HTERT RPE-1 (cell line): Measurements from ENCODE around the gene STXBP1.

Experiments
- in situ Hi-C: fragments of 300-500 bp; cut with MboI; formaldehyde crosslinking; loops from 4 replicates; pipeline ENCODE4 v1.14.3; 2020; ENCODE audit warnings: low sequenced_read_pairs

The STXBP1 gene

DNA sequence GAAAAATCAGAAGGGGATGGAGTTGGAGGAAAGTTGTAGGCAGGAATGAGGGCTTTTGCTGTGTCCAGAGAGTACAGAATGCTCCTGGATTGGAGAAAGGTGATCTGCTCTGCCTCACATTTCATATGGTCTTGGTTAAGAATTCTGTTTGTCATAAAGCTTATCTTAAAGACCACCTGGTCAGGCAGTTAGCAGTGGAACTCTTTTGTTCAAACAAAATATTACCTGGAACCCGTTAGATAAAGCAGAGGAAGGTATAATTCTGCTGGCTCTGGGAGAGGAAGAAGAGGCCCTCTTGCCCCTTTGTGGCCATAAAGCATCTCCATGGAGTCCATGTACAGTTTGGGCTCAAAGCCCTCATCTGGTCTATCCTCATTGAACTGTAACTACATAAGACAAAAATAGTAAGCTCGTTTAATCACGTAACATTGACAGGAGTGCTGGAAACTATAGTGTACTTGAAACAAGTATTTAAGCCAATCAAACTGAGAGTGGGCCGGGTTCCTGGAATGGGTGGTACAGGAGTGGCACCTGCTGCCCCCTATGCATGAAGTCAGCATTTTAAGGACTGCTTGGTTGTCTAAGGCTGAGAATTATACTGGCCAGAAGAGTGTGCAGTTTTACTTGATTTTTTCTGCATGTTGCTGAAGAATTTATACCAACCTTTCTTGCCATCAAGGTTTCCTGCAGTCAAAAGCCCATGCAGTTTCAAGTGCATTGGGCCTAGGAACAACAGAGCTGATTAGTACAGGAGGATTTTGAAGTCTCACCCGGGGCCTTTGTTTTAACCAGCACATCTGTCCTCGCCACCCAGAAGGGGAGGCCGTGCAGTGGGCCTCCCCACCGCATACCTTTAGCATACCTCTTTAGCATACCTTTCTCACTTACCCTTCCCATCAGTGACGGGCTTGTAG is 39.9 kb downstream of the STXBP1 start:
- in situ Hi-C loops = no loop called here

DNA sequence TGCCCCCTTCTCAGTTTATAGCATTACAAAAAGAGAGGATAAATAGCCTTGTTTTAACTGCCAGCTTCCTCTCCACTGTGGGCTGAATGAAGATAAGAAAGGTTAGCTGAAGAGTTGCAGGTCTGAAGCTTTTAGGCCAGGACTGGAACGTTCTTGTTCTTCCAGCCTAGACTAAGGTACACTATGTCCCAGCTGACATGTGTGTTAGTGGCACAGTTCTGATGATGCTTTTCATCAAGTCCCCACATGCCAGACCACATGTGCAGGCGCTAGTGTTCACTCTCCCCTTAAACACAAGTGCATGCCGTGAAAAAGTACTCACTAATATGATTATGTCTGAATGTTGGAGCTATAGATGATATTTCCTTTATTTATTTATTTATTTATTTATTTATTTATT is 40.7 kb downstream of the STXBP1 start:
- in situ Hi-C loops = no loop called here

DNA sequence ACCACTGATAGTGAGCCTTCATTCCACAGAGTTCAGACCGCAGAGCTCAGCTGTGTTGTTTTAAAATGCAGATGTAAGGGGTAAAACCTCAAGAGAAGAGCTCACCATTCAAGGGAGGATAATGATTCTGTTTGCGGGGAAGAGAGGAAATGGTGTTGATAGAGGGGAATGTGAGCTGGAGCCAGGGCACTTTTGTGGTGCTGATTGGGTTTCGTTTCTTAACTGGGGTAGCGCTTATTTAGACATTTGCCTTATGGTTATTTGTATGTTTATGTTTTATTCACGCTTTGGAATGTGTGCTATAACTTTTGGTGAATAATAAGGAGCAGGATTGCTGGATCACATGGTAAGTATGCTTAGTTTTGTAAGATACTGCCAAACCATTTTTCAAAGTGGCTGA is 42.5 kb downstream of the STXBP1 start:
- in situ Hi-C loops = no loop called here

DNA sequence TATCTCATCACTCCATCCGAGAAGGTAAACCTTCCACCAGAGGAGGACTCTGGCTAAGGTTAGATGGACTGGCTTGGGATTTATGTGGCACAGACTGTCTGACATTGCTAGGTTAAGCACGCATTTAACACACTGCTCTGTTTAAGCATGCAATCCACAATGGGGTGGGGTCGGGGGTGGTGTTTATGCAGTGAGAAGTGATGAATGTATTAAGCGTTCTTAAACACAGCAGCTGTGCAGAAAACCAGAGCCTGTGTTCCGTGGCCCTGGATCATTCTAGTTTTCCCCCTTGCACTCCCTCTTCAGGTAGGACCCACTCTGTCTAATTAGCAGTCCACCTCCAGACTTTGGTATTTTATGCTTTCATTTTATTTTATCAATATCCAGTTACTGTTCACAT is 46.4 kb downstream of the STXBP1 start:
- in situ Hi-C loops = no loop called here

DNA sequence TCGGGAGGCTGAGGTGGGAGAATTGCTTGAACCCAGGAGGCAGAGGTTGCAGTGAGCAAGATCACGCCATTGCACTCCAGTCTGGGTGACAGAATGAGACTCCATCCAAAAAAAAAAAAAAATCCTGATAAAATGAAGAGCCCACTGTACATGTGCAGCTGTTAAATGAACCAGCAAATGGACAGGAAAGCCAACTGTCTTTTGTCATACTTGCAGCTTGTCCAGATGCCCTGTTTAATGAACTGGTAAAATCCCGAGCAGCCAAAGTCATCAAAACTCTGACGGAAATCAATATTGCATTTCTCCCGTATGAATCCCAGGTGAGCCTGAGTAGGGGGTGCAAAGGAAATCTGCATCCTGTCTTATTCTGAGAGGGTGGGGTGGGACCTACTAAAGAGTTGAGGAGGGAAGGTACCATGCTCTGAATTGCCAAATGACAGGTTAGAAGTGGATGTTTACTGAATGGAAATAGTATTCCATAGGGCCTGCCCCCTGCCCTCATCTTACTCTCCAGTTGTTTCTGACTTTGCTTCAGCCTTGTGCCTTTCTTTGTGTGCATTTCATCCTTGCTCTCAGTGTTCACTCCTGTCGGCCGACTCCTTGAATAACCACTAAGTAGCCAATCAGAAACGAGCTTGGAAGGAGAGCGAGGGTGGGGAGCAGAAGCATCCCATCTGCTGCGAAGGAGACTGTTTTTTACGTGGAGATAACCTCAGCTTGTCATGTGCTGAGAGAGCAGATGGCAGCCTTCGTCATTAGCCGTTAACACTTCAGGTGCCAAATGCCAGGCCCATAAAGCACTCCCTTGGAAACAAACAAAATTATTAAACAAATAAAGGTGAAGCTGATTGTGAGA is 49.0 kb downstream of the STXBP1 start:
- in situ Hi-C loops = no loop called here

DNA sequence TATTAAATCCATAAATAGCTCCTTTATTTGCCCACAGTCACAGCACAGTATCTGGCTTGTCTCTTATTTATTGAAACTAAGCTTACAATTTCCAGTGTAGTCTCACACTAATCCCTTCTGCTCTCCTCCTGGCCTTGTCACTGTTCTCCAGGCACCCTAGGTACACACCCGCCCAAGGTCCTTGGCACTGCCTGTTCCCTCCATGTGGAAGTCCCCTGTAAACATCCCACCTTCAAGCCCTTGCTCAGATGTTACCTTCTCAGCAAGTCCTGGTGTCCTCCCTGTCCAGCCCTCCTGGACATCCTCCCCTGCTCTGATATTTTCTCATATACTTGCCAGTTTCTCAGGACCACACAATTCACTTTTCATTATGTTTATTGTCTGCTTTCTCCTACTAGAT is 50.5 kb downstream of the STXBP1 start:
- in situ Hi-C loops = no loop called here

DNA sequence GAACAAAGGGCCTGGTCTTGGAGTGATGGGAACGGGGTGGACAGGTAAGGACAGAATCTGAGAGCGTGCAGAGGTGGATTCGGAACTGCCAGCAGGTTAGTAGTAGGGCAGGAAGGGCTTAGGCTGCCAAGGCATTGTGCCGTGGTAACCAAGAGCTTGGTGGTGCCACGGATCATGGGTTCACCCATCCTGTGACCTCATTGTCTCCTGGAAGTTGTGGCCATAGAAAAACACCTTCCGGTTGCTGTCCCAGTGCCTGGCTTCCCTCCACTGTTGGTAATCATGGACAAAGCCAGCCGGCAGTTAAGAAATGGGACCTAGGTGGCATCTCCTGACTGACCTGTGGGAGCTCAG is 52.2 kb downstream of the STXBP1 start:
- in situ Hi-C loops = no loop called here

DNA sequence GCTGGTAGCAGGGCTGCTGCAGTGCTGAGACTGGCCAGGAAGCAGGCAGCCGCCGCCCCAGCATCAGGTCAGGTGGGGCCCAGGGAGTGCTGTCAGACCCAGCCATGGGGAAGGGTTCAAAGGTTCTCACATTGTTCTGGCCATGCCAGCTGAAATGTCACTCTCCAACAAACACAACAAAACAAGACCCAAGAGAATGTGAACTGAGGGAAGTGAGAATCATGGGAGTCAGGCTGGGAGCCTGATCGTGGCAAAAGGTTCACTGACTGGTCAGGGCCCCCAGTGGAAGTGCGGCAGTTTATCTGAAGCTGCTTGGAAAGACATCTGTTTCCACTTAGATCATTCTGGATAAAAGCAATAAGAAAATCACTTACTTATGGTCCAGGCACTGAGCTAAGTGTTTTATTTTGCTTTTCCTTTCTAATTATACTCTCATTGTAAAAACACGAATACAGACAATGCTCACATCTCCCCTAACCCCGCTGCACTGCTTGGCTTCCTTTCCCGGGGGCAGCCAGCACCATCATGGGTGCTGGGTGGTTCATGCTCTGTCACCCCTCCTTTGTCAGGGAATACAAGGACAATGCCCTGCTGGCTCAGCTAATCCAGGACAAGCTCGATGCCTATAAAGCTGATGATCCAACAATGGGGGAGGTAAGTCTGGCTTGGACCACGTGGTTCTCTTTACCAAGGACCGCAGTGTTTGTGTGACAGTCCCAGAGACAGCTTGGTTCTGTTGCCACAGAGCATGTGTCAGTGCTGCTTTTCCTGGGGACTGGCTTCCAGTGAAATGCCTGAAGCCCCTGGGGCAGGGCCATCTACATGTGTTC is 52.8 kb downstream of the STXBP1 start:
- in situ Hi-C loops = no loop called here

DNA sequence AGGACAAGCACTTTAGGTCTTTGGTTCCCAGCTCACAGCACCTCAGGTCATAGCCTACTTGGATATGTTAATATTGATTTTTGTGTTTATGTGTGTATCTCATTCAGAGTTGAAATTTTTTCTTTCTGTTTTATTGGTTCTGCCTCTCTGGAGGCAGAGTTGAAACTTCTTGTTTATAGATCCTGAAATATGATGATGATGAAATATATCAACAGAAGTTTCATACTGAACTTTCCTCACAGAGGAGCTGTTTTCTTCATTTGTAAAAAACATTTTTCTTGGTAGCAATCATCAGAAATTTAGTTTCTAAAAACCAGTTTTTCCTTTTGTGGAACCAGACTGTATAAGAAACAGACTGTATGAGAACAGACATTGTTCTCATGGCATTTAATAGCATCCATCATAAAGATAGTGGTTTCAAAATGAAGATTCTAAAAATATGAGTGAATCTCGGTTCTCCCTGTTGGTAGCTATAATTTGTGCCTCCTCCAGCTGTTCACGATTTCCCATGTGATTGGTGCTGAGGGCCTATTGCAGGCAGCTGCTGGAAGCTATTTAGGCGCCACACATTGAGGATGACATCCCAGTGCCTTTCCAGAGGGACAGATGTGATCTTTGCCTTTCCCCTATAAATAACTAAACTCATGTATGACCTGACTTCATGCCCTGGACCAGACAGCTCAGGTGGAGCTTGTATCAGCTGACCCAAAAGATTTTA is 55.2 kb downstream of the STXBP1 start:
- in situ Hi-C loops = no loop called here

DNA sequence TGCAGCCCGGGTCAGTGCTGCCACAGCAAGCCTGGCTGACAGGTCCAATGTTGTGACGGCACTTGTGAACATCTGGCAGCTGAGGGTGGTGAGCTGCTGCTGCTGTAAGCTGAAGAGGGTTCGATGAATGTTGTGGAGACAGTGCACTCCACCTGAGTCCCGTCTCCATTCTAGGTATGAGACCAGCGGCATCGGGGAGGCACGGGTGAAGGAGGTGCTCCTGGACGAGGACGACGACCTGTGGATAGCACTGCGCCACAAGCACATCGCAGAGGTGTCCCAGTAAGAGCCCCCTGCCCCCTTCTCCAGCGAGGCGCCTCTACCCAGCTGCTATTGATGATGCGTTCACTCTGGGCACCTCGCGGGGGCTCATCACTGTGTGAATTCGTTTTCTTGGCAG is 55.8 kb downstream of the STXBP1 start:
- in situ Hi-C loops = no loop called here

DNA sequence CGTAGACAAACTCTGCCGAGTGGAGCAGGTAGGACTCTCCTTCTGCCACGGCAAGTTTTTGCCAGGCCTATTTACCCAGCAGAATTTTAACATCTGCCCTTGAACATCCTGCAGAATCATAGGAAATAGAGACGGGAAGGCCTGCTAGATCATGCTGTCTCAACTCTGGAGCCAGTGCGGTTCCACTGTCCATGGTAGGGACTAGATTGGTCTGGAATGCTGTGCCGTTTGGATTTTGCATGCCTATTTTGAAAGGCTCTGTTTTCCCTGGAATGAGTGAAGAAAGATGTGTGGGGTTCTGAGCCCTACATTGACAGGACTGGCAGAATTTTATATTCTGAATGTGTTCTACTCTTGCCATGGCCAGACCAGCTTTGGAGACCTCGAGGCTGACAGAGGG is 61.2 kb downstream of the STXBP1 start:
- in situ Hi-C loops = no loop called here

DNA sequence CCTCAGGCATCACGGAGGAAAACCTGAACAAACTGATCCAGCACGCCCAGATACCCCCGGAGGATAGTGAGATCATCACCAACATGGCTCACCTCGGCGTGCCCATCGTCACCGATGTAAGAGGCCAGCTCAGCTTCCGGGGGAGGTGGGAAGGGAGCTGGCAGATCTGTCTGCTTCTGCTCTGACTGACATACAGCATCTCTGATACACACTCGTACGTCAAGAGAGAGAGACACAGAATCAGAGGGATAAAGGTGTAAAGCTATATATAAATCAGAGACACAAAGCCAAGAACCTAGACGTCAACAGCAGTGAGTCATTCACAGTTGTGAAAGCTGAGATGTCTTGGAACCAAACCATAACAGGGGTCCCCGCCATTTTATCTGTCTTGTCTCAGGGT is 64.6 kb downstream of the STXBP1 start:
- in situ Hi-C loops = no loop called here

DNA sequence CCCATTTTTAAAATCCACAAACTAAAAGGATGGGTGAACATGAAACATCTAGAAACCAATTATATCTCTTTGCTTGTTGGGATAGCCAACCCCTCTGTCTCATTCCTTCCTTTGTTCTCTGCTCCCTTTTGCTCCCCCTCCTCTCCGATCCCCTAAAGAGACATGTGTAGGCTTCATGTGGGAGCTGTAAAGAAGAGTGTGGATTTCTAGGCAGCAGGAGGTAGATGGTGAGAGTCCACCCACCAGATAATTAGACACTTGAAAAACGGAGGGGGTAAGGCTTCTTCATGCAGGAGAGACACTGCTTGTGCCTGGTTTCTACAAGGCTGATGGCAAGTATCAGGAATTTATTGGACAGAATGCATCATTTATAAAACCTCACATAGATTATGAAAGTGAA is 67.4 kb downstream of the STXBP1 start:
- in situ Hi-C loops = no loop called here

DNA sequence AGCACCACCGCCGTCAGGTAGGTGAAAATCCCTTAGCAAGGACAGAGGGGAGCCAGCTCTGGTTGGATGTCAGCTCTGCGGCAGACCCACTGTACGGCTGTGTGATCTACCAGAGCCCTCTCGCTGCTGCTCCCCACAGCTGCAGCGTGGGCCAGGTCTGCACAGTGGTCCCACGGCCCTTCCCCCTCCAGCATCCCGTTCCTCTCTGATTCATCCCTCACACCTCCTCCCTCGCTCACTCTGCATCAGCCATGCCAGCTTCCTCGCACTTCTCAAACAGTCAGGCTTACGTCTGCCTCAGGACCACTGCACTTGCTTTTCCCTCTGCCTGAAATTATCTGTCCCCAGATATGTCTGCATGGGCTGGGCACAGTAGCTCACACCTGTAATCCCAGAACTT is 68.1 kb downstream of the STXBP1 start:
- in situ Hi-C loops = no loop called here

DNA sequence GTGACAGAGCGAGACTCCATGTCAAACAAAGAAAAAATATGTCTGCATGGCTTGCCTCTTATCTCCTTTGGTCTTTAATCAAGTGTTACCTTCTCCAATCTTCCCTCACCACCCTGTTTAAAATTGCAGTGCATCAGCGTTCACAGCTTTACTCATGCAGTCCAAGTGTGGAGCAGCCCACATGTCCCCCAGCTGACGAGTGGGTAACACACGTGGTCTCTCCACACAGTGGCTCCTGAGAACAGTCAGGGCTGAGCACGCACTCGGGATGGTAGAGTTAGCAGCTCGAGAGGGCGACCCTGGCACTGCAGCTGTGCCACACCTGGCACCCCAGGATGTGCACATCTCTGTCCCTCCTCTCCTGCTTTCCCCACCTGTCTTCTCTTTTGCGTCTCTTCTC is 68.8 kb downstream of the STXBP1 start:
- in situ Hi-C loops = no loop called here

DNA sequence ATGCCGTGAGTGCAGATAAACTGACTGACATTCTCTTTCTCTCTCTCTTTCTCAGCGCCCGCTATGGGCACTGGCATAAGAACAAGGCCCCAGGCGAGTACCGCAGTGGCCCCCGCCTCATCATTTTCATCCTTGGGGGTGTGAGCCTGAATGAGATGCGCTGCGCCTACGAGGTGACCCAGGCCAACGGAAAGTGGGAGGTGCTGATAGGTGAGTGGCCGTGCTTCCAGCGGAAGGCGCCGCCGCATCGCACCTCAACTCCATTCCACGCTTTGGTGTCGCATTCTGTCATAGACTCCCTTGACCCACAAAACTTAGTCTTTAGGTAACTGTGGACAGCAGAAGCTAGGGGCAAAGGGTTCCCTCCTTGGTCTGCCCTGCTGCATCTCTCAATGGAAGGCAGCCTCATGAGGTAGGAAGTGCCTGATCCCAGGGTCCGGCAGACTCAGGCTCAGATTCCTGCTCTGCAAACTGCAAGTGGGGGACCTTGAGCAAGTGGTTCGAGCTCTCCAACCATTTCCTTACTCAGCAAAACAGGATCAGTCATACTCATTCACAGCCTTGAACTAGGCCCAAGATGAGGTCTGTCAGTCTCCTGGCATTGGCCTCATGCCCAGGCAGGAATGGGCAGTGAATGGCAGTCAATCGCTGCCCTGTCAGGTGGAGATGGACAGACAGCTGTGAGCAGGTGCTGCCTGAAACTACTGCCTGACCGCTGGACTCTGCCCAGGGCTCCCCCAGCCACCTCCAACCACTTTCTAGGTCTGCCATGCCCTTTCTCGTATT is 70.5 kb downstream of the STXBP1 start:
- in situ Hi-C loops = no loop called here

DNA sequence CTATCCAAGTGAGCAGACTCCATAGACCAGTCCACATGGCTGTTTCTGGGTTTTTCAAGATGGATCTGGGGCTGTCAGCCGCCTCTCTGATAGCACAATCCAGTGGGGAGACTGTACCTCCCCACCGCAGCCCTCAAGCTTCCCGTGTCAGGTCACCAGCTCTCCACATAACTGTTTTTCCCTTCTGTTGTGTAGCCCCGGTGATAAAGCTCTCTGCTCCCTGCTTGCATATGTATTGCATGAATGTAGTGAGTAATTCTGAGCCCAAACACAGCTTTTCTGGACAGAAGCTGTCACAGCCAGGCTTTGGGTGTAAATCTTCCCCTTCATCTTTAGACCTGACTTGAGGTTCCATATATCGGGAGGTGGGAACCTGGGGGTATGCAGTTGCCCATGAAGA is 71.6 kb downstream of the STXBP1 start:
- in situ Hi-C loops = no loop called here

DNA sequence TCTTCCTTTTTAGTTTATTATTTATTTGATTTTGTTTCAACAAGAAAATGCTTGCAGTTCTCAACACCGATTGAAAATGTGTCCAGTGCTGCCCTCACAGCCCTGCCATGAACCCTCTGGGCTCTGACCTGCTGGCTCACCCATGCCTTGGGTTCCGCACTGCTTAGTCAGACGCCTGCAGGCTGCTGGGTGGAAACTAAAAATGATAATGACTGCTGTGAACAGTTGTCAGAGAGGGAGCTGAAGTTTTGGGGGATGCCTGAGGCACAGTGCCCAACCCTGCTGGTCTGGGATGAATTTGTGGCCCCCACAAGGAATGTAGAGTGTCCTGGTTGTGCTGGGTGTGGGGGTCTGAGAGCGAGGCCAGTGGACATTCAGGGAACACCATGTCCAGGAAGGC is 72.5 kb downstream of the STXBP1 start:
- in situ Hi-C loops = no loop called here

DNA sequence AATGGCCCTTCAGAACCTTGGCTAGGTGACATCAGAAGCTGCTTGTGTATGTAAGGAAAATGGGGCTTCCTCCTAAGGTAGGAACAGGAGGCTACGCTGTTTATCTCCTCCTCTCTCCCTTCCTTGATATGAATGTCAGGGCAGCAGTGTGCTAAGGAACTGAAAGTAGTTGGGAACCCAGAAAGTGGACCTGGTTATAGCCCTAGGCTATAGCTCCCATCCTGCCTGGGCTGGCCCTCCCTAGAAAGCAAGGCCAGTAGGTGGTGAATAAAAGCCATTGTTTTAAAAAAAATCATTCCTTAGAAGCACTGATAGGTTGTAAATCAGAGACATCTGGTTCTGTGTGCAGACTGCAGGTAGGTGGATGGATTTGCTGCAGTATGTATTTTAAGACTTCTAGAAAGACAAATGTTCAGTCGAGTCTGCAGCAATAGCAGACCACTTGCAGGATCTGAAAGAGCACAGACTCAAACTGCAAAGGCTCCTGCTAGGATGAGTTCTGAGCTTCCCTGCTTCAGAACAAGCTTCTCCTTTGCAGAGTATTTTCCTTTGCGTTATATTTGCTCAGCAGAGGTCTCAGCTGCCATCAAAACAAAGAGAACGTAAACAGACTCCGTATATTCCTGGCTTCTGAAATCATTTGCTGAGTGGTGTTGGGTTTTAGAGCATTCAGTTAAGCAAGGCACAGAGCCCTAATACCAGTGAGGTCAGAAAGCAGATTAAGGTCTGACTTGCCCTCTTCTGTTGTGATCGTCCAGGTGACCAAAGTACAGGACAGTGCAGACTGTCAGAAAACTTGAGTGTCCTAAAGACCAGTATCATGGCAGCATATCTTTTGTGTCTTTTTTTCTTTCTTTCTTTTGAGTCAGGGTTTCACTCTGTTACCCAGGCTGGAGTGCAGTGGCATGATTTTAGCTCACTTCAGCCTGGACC is 74.7 kb downstream of the STXBP1 start:
- in situ Hi-C loops = no loop called here
